DND-41 (cell line): ENCODE measurements around the gene SPTSSA.

Source experiments
- CTCF ChIP-seq: IDR thresholded peaks from 2 replicates; pipeline ENCODE4 v1.5.1; 2012; ENCODE audit warnings: borderline replicate concordance, low read length, moderate library complexity, mild to moderate bottlenecking; ENCODE audit not compliant: poor library complexity, severe bottlenecking; ENCODE audit errors: extremely low read depth
- EZH2 ChIP-seq: IDR thresholded peaks from 3 replicates; pipeline ENCODE4 v1.6.1; 2012; ENCODE audit warnings: borderline replicate concordance, low read depth, mild to moderate bottlenecking, moderate library complexity, low read length, inconsistent platforms; ENCODE audit not compliant: severe bottlenecking

- TF ChIP-seq CTCF (no peak), EZH2 (no peak)
Measured at GRCh38 chr14:34478261-34478660, 16.2 kb upstream of the SPTSSA start.
